ENCODE data around the gene SLC25A22.

- TF ChIP-seq CTCF (conservative IDR thresholded peaks at IDR 0.05) (no peak), ZFX (IDR thresholded peaks at IDR 0.05) (no peak)
Observed at GRCh38 chr11:827897-828192, 29.8 kb upstream of the SLC25A22 start, which contains the start of gene CRACR2B.

Measured in C4-2B (cell line).